Chondrocyte (in vitro differentiated cells): ENCODE data around the gene EIF4G3. TPM values are rescaled to one million over a fixed set of nuclear protein-coding genes. Genes with fewer than 3 reads are reported as not detected.

Experiments used
- DNase-seq: peaks from one replicate; pipeline ENCODE4 v3.0.0; 2021; ENCODE audit warnings: mixed read lengths, low spot score
- H3K27ac Mint-ChIP-seq: one replicate; pipeline ENCODE4 v1.8.0; 2021; ENCODE audit warnings: mild to moderate bottlenecking, moderate library complexity, mixed read lengths; ENCODE audit not compliant: unreplicated experiment
- H3K27me3 Mint-ChIP-seq: 2 replicates; pipeline ENCODE4 v1.8.0; 2021; ENCODE audit warnings: low read depth, mixed read lengths
- H3K36me3 Mint-ChIP-seq: 2 replicates; pipeline ENCODE4 v1.8.0; 2021; ENCODE audit warnings: low read depth, mixed read lengths
- H3K4me1 Mint-ChIP-seq: 2 replicates; pipeline ENCODE4 v1.8.0; 2021; ENCODE audit warnings: low read depth, mild to moderate bottlenecking, mixed read lengths
- H3K4me3 Mint-ChIP-seq: one replicate; pipeline ENCODE4 v1.8.0; 2021; ENCODE audit warnings: mild to moderate bottlenecking, moderate library complexity, mixed read lengths; ENCODE audit not compliant: unreplicated experiment
- H3K9me3 Mint-ChIP-seq: 2 replicates; pipeline ENCODE4 v1.8.0; 2021; ENCODE audit warnings: low read depth, mixed read lengths
- total RNA-seq: library from RNA; stranded (reverse); gene quantifications from 3 replicates; pipeline ENCODE4 v1.2.1, GENCODE V29; 2021
- TF ChIP-seq, protein P1 (sequence below): fragments of 200-600 bp; sonication (generic); IDR thresholded peaks from 2 replicates; pipeline ENCODE4 v1.5.0; 2021; ENCODE audit warnings: antibody characterized with exemption, mild to moderate bottlenecking, moderate library complexity

The EIF4G3 gene
- total RNA-seq, 1 donor from 2014 or later = 56.6 TPM

DNA sequence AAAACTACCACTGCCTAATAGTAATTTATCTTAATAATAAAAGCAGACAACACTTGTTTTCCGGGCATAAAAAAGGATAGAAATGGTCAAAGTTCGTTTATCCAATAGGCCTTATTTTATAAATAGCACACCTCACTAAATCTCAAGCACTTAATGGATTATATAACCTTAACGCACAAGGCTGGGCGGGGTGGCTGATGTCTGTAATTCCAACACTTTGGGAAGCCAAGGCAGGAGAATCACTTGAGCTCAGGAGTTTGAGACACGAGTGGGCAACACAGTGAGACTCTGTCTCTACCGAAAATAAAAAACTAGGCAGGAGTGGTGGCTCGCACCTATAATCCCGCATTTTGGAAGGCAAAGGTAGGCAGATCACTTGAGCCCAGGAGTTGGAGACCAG, 12.4 kb downstream of the EIF4G3 start:
- peaks cover 13% of the 10 kb centered on the region for H3K36me3 Mint-ChIP-seq
- no peak overlapping the region for H3K4me3 Mint-ChIP-seq
- no peaks in the 10 kb centered on the region for H3K9me3 Mint-ChIP-seq
- DNase-seq = no peak
- H3K4me1 Mint-ChIP-seq = peaks cover 17% of the 10 kb centered on the region
- no peak overlapping the region for H3K27ac Mint-ChIP-seq
- TF ChIP-seq, protein P1, sequence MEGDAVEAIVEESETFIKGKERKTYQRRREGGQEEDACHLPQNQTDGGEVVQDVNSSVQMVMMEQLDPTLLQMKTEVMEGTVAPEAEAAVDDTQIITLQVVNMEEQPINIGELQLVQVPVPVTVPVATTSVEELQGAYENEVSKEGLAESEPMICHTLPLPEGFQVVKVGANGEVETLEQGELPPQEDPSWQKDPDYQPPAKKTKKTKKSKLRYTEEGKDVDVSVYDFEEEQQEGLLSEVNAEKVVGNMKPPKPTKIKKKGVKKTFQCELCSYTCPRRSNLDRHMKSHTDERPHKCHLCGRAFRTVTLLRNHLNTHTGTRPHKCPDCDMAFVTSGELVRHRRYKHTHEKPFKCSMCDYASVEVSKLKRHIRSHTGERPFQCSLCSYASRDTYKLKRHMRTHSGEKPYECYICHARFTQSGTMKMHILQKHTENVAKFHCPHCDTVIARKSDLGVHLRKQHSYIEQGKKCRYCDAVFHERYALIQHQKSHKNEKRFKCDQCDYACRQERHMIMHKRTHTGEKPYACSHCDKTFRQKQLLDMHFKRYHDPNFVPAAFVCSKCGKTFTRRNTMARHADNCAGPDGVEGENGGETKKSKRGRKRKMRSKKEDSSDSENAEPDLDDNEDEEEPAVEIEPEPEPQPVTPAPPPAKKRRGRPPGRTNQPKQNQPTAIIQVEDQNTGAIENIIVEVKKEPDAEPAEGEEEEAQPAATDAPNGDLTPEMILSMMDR = no peak
- H3K27me3 Mint-ChIP-seq = no peaks in the 10 kb centered on the region

DNA sequence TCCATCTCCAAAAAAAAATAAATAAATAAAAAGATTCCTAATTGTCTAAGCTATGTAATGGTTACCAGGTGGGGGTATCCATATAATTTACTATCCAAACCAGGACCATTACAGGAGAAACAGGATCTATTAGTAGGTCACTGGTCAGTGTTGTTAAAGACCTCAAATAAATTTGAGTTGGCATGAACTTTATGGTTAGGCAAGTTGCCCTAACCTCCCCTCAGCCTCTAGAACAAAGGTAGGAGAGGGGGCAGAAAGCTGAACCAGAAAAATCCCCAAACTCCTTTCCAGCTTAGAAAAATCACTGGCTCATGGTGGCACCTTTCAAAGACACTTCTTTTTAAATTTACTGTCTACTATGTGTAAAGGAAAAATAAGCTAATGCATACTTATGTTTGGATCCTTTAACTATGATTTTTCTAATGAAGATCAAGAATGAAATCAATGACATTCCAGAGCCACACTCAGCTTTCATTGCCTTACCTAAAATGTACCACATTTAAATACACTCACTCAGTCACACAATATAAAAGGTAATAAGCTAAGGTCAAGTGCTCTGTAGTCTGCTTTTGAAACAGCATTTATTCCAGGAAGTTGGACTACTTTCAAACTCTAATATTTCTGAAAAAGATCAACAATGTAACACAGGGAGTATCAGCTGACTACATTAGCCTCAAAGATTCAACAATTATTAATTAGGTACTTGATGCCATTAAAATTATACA, 13.8 kb downstream of the EIF4G3 start:
- TF ChIP-seq, protein P1 = no peak
- DNase-seq = no peak
- H3K36me3 Mint-ChIP-seq = peaks cover 13% of the 10 kb centered on the region

DNA sequence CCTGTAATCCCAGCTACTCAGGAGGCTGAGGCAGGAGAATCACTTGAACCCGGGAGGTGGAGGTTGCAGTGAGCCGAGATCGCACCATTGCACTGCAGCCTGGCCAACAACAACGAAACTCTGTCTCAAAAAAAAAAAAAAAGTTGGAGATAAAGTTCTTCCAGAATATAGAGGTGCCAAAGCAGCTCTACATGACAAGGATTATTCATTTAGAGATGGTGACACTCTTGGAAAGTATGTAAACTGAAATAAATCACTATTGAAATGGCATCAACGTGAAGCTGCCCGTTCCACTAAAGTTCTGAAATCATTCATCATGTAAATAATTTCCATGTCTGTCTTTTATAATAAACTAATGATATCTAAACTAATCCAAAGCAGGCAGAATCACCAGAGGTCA, 14.9 kb downstream of the EIF4G3 start:
- Mint-ChIP-seq H3K36me3 (peaks cover 11% of the 10 kb centered on the region), H3K9me3 (no peaks in the 10 kb centered on the region), H3K4me1 (peaks cover 17% of the 10 kb centered on the region), H3K27me3 (no peaks in the 10 kb centered on the region), H3K27ac (peak overlapping the region; percentile 24), H3K4me3 (no peak overlapping the region)
- no peak for DNase-seq
- TF ChIP-seq, protein P1 = no peak

More for the DNA sequence above, 13.8 kb downstream of the EIF4G3 start:
- no peak overlapping the region for H3K4me3 Mint-ChIP-seq
- peak overlapping the region; percentile 80 for H3K27ac Mint-ChIP-seq
- H3K9me3 Mint-ChIP-seq = no peaks in the 10 kb centered on the region
- peaks cover 17% of the 10 kb centered on the region for H3K4me1 Mint-ChIP-seq
- H3K27me3 Mint-ChIP-seq = no peaks in the 10 kb centered on the region

DNA sequence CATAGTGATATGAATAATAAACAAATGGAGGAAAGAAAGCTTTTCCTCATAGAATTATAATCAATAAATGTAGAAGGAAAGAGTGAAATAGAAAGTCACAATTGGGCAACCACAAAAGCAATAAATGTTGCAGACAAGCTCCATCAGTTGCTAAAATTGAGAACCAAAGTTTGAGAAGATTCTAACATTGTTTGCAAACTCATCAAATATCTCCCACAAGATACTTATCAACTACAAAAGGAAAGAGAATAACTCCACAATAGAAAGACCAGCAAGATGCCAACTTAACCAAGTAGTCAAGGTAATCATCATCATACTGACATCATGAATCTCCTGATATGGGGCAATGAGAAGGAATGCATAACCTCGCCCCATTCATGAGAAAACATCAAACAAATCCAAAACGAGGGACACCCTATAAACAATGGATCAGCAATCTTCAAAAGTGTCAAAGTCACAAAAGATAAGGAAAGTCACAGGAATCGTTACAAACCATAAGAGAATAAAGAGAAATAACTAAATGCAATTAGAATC, 16.4 kb downstream of the EIF4G3 start:
- peaks cover 7% of the 10 kb centered on the region for H3K36me3 Mint-ChIP-seq
- no peak overlapping the region for H3K4me3 Mint-ChIP-seq
- peaks cover 17% of the 10 kb centered on the region for H3K4me1 Mint-ChIP-seq
- TF ChIP-seq, protein P1 = no peak
- no peak overlapping the region for H3K27ac Mint-ChIP-seq
- H3K27me3 Mint-ChIP-seq = no peaks in the 10 kb centered on the region
- no peaks in the 10 kb centered on the region for H3K9me3 Mint-ChIP-seq
- DNase-seq = no peak

DNA sequence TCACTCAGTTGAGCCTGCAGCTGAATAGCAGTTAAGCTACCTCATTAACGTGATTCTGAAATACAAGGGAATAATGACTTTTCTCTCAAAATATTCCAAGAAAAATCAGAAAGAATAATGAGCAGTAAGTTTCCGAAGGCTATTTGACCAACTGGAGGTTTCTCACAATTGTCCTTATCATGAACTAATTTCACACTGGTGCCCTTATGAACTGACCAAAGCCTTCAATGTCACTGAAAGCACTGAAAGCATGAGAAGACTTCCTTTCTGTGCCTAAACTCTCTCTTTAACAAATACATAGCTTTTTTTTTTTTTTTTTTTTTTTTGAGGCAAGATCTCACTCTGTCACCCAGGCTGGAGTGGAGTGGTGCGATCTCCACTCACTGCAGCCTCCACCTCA, 18.8 kb downstream of the EIF4G3 start:
- Mint-ChIP-seq H3K4me3 (no peak overlapping the region), H3K27ac (no peak overlapping the region), H3K27me3 (no peaks in the 10 kb centered on the region), H3K4me1 (peaks cover 22% of the 10 kb centered on the region), H3K36me3 (peaks cover 7% of the 10 kb centered on the region), H3K9me3 (no peaks in the 10 kb centered on the region)
- no peak for DNase-seq
- TF ChIP-seq, protein P1 = no peak
